GM06990 (cell line): ENCODE measurements around the gene RPL38.

ENCODE experiments used
- DNase-seq: peaks from one replicate; pipeline ENCODE4 v3.0.0-alpha.2; 2011; ENCODE audit not compliant: insufficient read length; ENCODE audit errors: extremely low read depth
- H3K27me3 ChIP-seq: replicated peaks from 2 replicates; pipeline ENCODE4 v1.6.0; 2011; ENCODE audit warnings: low read length; ENCODE audit not compliant: control insufficient read depth, insufficient read depth
- H3K36me3 ChIP-seq: 2 replicates; pipeline ENCODE4 v1.5.1; 2011; ENCODE audit warnings: low read length; ENCODE audit not compliant: control insufficient read depth, insufficient read depth
- H3K4me3 ChIP-seq: replicated peaks from 2 replicates; pipeline ENCODE4 v1.5.1; 2011; ENCODE audit warnings: low read depth, mild to moderate bottlenecking, control low read depth, low read length
- CTCF ChIP-seq: IDR thresholded peaks from 2 replicates; pipeline ENCODE4 v1.5.1; 2011; ENCODE audit warnings: low read length, control low read depth, mild to moderate bottlenecking, inconsistent platforms; ENCODE audit not compliant: insufficient read depth, poor library complexity, severe bottlenecking

RPL38 gene

GRCh38 chr17:74243013-74243755 lies 39.7 kb downstream of the RPL38 start:
- no peaks in the 10 kb centered on the region for H3K27me3 ChIP-seq
- no peak for TF ChIP-seq CTCF
- H3K4me3 ChIP-seq: no peak overlapping the region
- no peaks in the 10 kb centered on the region for H3K36me3 ChIP-seq
- DNase-seq: no peak

GRCh38 chr17:74244128-74244527 lies 40.6 kb downstream of the RPL38 start:
- no peaks in the 10 kb centered on the region for H3K36me3 ChIP-seq
- no peak for TF ChIP-seq CTCF
- no peak for DNase-seq
- no peak overlapping the region for H3K4me3 ChIP-seq
- H3K27me3 ChIP-seq: no peaks in the 10 kb centered on the region

- no peak for DNase-seq
- no peaks in the 10 kb centered on the region for H3K27me3 ChIP-seq
- H3K4me3 ChIP-seq: no peak overlapping the region
- H3K36me3 ChIP-seq: no peaks in the 10 kb centered on the region
- no peak for TF ChIP-seq CTCF
These were observed 41.1 kb downstream of the RPL38 start for GRCh38 chr17:74244548-74244947.

- TF ChIP-seq CTCF: no peak
- no peak overlapping the region for H3K4me3 ChIP-seq
- H3K27me3 ChIP-seq: no peaks in the 10 kb centered on the region
- H3K36me3 ChIP-seq: no peaks in the 10 kb centered on the region
- DNase-seq: no peak
These were observed 41.8 kb downstream of the RPL38 start for GRCh38 chr17:74245145-74245831.

- no peak for TF ChIP-seq CTCF
- no peak overlapping the region for H3K4me3 ChIP-seq
- DNase-seq: no peak
- no peaks in the 10 kb centered on the region for H3K36me3 ChIP-seq
- no peaks in the 10 kb centered on the region for H3K27me3 ChIP-seq
These were observed 42.4 kb downstream of the RPL38 start for GRCh38 chr17:74245871-74246270.
